MCF 10A (cell line): ENCODE results near the gene CSRNP3. TPM values are rescaled to one million over a fixed set of nuclear protein-coding genes. Genes with fewer than 3 reads are reported as not detected.

Source experiments
- BruUV-seq: library from RNA; stranded (reverse); fragments of 400-500 nt; replicated peaks from 2 replicates; lab custom pipeline; 2021; lab: Mats Ljungman, UMichigan
- CTCF ChIA-PET: fragments of 300-600 bp; sonication (Branson Sonifier 250); formaldehyde crosslinking; extraction: SDS; loops from one replicate; lab custom pipeline; 2021; ENCODE audit warnings: antibody characterized with exemption, inconsistent platforms; lab: Yijun Ruan, JAX
- POLR2A ChIA-PET: fragments of 300-600, 350-650 bp; sonication (Branson Sonifier 250); formaldehyde crosslinking; extraction: SDS; loops from one replicate; lab custom pipeline; 2020; ENCODE audit warnings: antibody characterized with exemption, inconsistent platforms; lab: Yijun Ruan, JAX
- DNase-seq: peaks from one replicate; pipeline ENCODE4 v3.0.0-alpha.2; 2018; ENCODE audit not compliant: unreplicated experiment
- H3K27ac Mint-ChIP-seq: one replicate; pipeline ENCODE4 v1.8.0; 2022; ENCODE audit warnings: mild to moderate bottlenecking, low read depth, mixed read lengths; ENCODE audit not compliant: unreplicated experiment
- H3K27me3 Mint-ChIP-seq: one replicate; pipeline ENCODE4 v1.8.0; 2022; ENCODE audit warnings: mixed read lengths; ENCODE audit not compliant: insufficient read depth, unreplicated experiment
- H3K36me3 Mint-ChIP-seq: one replicate; pipeline ENCODE4 v1.8.0; 2022; ENCODE audit warnings: mild to moderate bottlenecking, moderate library complexity, mixed read lengths; ENCODE audit not compliant: insufficient read depth, unreplicated experiment
- H3K4me1 Mint-ChIP-seq: one replicate; pipeline ENCODE4 v1.8.0; 2022; ENCODE audit warnings: mixed read lengths; ENCODE audit not compliant: insufficient read depth, unreplicated experiment
- H3K4me3 Mint-ChIP-seq: one replicate; pipeline ENCODE4 v1.8.0; 2022; ENCODE audit warnings: mild to moderate bottlenecking, moderate library complexity, mixed read lengths; ENCODE audit not compliant: unreplicated experiment
- H3K9me3 Mint-ChIP-seq: one replicate; pipeline ENCODE4 v1.8.0; 2022; ENCODE audit warnings: mixed read lengths; ENCODE audit not compliant: unreplicated experiment
- CTCF ChIP-seq: fragments of 200-600 bp; IDR thresholded peaks from one replicate; pipeline ENCODE4 v1.8.0; 2022; ENCODE audit warnings: antibody characterized with exemption, mild to moderate bottlenecking; ENCODE audit not compliant: unreplicated experiment
- intact Hi-C: fragments of 100-400 bp; cut with micrococcal nuclease; formaldehyde crosslinking; loops from 2 replicates; pipeline ENCODE4 v1.14.1; 2022
- total RNA-seq: library from RNA; stranded (reverse); gene quantifications from 2 replicates; pipeline ENCODE4 v1.2.3, GENCODE V29; 2022

Gene CSRNP3
- total RNA-seq, 1 experiment from 2014 or later = 0.33 TPM

DNA sequence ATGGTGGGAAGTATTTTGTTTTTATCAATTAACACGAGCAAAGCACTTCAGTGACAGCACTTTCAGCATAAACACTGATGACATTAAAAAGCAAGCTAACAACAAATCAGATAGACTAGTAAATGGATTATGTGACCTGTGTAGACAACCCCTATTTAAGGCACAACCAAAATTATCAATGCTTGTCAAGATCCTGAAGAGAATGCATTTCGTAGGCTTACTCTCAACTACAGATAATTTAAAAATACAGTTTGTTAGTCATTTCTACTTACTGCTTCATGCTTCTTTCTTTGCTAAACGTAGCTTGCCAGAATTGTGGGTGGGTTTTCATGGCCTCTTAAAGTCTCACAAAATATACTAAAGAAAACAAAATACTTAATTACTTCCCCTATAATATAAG, 3.4 kb downstream of the CSRNP3 start:
- Mint-ChIP-seq H3K4me3 (no peak overlapping the region), H3K4me1 (no peaks in the 10 kb centered on the region), H3K27me3 (peaks cover 61% of the 10 kb centered on the region), H3K27ac (no peak overlapping the region), H3K9me3 (no peaks in the 10 kb centered on the region), H3K36me3 (no peaks in the 10 kb centered on the region)
- no TSS peak for BruUV-seq
- DNase-seq = no peak
- POLR2A ChIA-PET = interaction anchor here (1.2 to 1.6 kb wide), 2 partner anchors 11 to 36 kb away, joined by 3 to 4 read pairs; no protein-coding TSS in a partner anchor
- CTCF ChIA-PET = interaction anchor here (0.6 to 1.0 kb wide), 3 partner anchors 21 to 481 kb away, joined by 3 to 4 read pairs (median 3); partner anchors contain the start of gene TTC21B
- intact Hi-C loops = no loop called here
- TF ChIP-seq CTCF = no peak

DNA sequence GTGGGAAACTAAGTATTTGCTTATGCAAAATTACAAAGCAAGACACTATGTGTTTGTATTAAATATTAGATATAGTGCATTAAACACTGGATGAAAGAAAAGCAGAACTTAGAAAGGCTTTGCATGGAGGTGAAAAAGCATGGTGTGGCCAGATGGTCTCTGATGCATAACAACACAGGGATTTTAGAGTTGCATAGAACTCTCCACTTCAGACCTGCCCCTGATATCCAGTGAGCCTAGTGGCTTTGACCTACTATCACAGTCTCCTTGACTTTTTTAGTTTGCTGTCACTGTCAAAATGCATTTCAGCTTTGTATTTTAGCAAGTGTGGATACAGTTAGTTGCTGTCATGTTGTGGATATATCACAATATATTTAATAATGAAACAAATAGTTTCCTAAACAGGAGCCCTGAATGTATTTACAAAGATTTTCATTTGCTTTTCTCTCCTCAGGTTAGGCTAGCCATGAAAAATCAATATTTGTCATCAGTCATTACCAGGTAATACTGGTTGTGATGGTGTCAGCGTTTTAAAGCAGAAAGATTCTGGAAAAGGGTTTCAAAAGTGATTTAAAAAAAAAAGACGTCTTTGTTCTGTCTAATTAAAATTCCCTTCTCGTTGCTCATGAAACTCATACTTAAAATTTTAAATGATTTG, 5.2 kb downstream of the CSRNP3 start:
- H3K4me1 Mint-ChIP-seq = no peaks in the 10 kb centered on the region
- intact Hi-C loops = no loop called here
- no peaks in the 10 kb centered on the region for H3K36me3 Mint-ChIP-seq
- ChIA-PET CTCF (no interaction called here), POLR2A (no interaction called here)
- no peak for TF ChIP-seq CTCF
- peaks cover 47% of the 10 kb centered on the region for H3K27me3 Mint-ChIP-seq
- H3K4me3 Mint-ChIP-seq = no peak overlapping the region
- no TSS peak for BruUV-seq
- H3K9me3 Mint-ChIP-seq = no peaks in the 10 kb centered on the region
- no peak overlapping the region for H3K27ac Mint-ChIP-seq
- DNase-seq = no peak

DNA sequence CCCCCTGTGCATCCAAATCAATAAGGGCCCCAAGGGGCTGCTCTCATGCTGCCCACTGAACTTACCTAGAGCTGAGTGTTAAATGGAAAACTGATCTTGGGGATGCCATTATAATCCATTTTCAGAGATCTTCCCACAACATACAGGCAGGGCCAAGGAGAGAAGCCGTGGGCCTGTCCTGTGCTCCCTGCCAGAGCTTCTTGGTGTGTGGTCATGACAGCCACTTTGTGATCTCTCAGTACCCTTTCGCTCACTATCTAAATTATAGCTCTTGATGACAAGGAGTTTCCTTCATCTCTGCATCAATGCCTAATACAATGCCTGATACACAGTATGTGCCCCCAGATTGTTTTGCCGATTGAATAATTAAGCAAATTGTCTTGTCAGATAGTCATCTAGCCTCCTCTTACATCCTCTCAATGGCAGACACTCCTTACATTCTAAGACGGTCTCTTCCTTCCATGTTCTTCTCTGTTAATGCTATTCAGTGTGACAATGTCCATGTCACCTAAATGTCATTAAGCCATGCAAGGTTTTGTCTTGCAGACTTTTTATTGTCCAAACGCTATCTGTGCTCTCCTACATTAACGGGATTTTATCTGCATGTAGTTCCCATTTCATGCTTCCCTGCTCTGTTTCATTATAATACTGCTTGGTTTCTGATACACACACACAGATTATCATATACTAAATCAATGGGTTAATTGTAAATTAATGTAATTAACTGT, 5.9 kb downstream of the CSRNP3 start:
- no peak overlapping the region for H3K27ac Mint-ChIP-seq
- no TSS peak for BruUV-seq
- intact Hi-C loops = no loop called here
- H3K9me3 Mint-ChIP-seq = no peaks in the 10 kb centered on the region
- ChIA-PET POLR2A (no interaction called here), CTCF (no interaction called here)
- DNase-seq = no peak
- H3K36me3 Mint-ChIP-seq = no peaks in the 10 kb centered on the region
- no peak for TF ChIP-seq CTCF
- no peaks in the 10 kb centered on the region for H3K4me1 Mint-ChIP-seq
- peaks cover 42% of the 10 kb centered on the region for H3K27me3 Mint-ChIP-seq
- H3K4me3 Mint-ChIP-seq = no peak overlapping the region

DNA sequence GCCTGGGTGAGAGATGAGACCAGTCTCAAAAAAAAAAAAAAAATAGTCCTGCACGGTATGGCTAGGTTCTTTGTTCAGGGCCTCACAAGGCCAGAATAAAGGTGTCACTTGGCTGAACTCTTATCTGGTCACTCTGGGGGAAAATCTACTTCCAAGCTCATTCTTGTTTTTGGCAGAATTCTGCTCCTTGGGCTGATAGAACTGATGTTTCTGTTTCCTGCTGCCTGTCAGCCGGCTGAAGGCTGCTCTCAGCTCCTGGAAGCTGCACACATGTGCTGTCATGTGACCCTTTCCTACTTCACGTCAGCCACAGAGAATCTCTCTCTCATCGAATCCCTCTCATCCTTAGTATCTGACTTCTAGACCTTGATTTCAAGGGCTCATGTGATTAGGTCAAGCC, 10.4 kb downstream of the CSRNP3 start:
- no peaks in the 10 kb centered on the region for H3K4me1 Mint-ChIP-seq
- H3K27ac Mint-ChIP-seq = no peak overlapping the region

More for the DNA sequence above, 10.4 kb downstream of the CSRNP3 start:
- Mint-ChIP-seq H3K36me3 (no peaks in the 10 kb centered on the region), H3K27me3 (peaks cover 24% of the 10 kb centered on the region), H3K4me3 (no peak overlapping the region), H3K9me3 (no peaks in the 10 kb centered on the region)
- no TSS peak for BruUV-seq
- POLR2A ChIA-PET = no interaction called here
- no peak for TF ChIP-seq CTCF
- intact Hi-C loops = no loop called here
- CTCF ChIA-PET = interaction anchor here (0.5 kb wide), 1 partner anchor 30 kb away, joined by 3 read pairs; no protein-coding TSS in a partner anchor
- no peak for DNase-seq
